Osteocyte (in vitro differentiated cells): ENCODE measurements around the gene TSPAN13. TPM values are rescaled to one million over a fixed set of nuclear protein-coding genes. Genes with fewer than 3 reads are reported as not detected.
A peak's percentile ranks its signal among the peaks of the same experiment; 100 is the strongest.

Experiments used
- DNase-seq: peaks from one replicate; pipeline ENCODE4 v3.0.0; 2021; ENCODE audit warnings: mixed read lengths; ENCODE audit not compliant: unreplicated experiment; ENCODE audit errors: extremely low spot score
- H3K27ac Mint-ChIP-seq: one replicate; pipeline ENCODE4 v1.8.0; 2021; ENCODE audit warnings: mild to moderate bottlenecking, mixed read lengths; ENCODE audit not compliant: unreplicated experiment
- H3K27me3 Mint-ChIP-seq: one replicate; pipeline ENCODE4 v1.8.0; 2021; ENCODE audit warnings: mixed read lengths; ENCODE audit not compliant: unreplicated experiment
- H3K36me3 Mint-ChIP-seq: one replicate; pipeline ENCODE4 v1.8.0; 2021; ENCODE audit warnings: mixed read lengths; ENCODE audit not compliant: unreplicated experiment
- H3K4me1 Mint-ChIP-seq: one replicate; pipeline ENCODE4 v1.8.0; 2021; ENCODE audit warnings: mixed read lengths; ENCODE audit not compliant: unreplicated experiment
- H3K4me3 Mint-ChIP-seq: one replicate; pipeline ENCODE4 v1.8.0; 2021; ENCODE audit warnings: mild to moderate bottlenecking, moderate library complexity, mixed read lengths; ENCODE audit not compliant: unreplicated experiment
- H3K9me3 Mint-ChIP-seq: one replicate; pipeline ENCODE4 v1.8.0; 2021; ENCODE audit warnings: mixed read lengths; ENCODE audit not compliant: unreplicated experiment
- CTCF ChIP-seq: fragments of 200-600 bp; sonication (generic); IDR thresholded peaks from 2 replicates; pipeline ENCODE4 v1.5.0; 2021; ENCODE audit warnings: antibody characterized with exemption, mild to moderate bottlenecking, moderate library complexity
- long read RNA-seq: library from polyadenylated mRNA; unstranded; transcript quantifications from one replicate; pipeline ENCODE4 v2.0.0, GENCODE V29; 2021
- total RNA-seq: library from RNA; stranded (reverse); gene quantifications from 2 replicates; pipeline ENCODE4 v1.2.1, GENCODE V29; 2021

Gene TSPAN13
- total RNA-seq, result 4.9 and 5.5 TPM in 2 replicates
- long read RNA-seq, transcript TSPAN13-201 (6 exons, 2,093 nt), result major isoform, 14 of 14 reads
- long read RNA-seq, partial matches to known transcripts, result 0 of 14 reads
- long read RNA-seq, other reads (novel, unspliced or antisense), result 0 of 14 reads

- DNase-seq, result peak; percentile 89
- Mint-ChIP-seq H3K4me3 (peak within 1 kb of the TSS; percentile 76), H3K27ac (peak within 1 kb of the TSS; percentile 2)
These were observed at the start of gene TSPAN13 for GRCh38 chr7:16753102-16753931. TSS of gene TSPAN13 (plus strand) at chr7:16753755. CDS start at chr7:16753968, 213 bp downstream.

DNA sequence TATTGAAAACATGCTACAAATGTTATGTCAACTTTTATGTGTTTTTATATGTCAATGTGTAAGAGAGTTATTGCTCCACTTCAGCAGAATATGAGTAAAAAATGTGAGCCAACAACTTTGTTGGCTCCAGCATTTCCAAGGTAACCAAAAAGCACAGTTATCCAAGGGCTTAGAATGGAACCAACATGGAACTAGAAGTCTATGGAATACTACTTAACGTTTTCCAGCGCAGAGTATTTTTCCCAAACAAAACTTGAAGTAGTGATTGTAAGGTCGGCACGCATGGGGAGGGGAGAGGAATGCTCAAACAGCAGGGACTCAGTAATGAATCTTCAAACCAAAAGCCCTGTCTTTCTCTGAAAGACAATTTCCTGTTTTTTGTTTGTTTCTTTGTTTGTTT lies 45.0 kb upstream of the TSPAN13 start:
- DNase-seq, result no peak
- no peak for TF ChIP-seq CTCF
- H3K4me1 Mint-ChIP-seq, result peaks cover 10% of the 10 kb centered on the region
- H3K27me3 Mint-ChIP-seq, result no peaks in the 10 kb centered on the region
- peaks cover 28% of the 10 kb centered on the region for H3K36me3 Mint-ChIP-seq
- H3K27ac Mint-ChIP-seq, result no peak overlapping the region
- no peaks in the 10 kb centered on the region for H3K9me3 Mint-ChIP-seq
- H3K4me3 Mint-ChIP-seq, result no peak overlapping the region

More at GRCh38 chr7:16753102-16753931, at the start of gene TSPAN13:
- Mint-ChIP-seq H3K27me3 (peaks cover 3% of the 10 kb centered on the region), H3K4me1 (peaks cover 8% of the 10 kb centered on the region), H3K9me3 (no peaks in the 10 kb centered on the region), H3K36me3 (no peaks in the 10 kb centered on the region)
- TF ChIP-seq CTCF, result no peak

- H3K36me3 Mint-ChIP-seq, result peaks cover 25% of the 10 kb centered on the region
- no peaks in the 10 kb centered on the region for H3K27me3 Mint-ChIP-seq
- H3K4me1 Mint-ChIP-seq, result peaks cover 10% of the 10 kb centered on the region
- H3K9me3 Mint-ChIP-seq, result no peaks in the 10 kb centered on the region
- no peak for TF ChIP-seq CTCF
- no peak overlapping the region for H3K27ac Mint-ChIP-seq
- DNase-seq, result no peak
- H3K4me3 Mint-ChIP-seq, result no peak overlapping the region
These were observed 44.6 kb upstream of the TSPAN13 start for GRCh38 chr7:16708980-16709379.

- Mint-ChIP-seq H3K9me3 (no peaks in the 10 kb centered on the region), H3K36me3 (peaks cover 19% of the 10 kb centered on the region), H3K27me3 (no peaks in the 10 kb centered on the region), H3K4me1 (peaks cover 14% of the 10 kb centered on the region), H3K4me3 (no peak overlapping the region), H3K27ac (no peak overlapping the region)
- no peak for DNase-seq
- no peak for TF ChIP-seq CTCF
These were observed 42.9 kb upstream of the TSPAN13 start for GRCh38 chr7:16710651-16711050.

DNA sequence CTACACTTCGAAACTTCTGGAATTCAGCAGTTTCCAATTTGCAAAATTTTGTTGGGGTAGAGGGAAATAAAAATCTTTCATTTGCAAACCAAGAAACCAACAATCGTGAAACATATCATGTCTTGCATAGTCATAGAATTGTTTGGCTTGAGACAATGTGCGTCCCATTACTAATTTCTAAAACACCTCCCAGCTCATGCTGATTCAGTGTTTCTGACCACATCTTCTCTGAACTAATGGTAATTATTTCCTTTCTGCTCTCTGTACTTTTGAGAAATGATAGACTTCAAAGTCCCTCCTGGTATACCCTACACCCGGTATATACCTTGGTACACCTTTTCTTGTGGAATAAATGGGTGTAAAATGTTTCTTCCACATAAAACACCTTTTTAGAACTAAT lies 41.8 kb upstream of the TSPAN13 start:
- H3K36me3 Mint-ChIP-seq, result peaks cover 11% of the 10 kb centered on the region
- H3K4me1 Mint-ChIP-seq, result peaks cover 14% of the 10 kb centered on the region
- H3K27me3 Mint-ChIP-seq, result no peaks in the 10 kb centered on the region
- no peak for TF ChIP-seq CTCF
- no peaks in the 10 kb centered on the region for H3K9me3 Mint-ChIP-seq
- no peak overlapping the region for H3K27ac Mint-ChIP-seq
- DNase-seq, result no peak
- H3K4me3 Mint-ChIP-seq, result no peak overlapping the region
